ENCODE data around the gene ZSWIM3. TPM values are rescaled to one million over a fixed set of nuclear protein-coding genes. Genes with fewer than 3 reads are reported as not detected.

ZSWIM3 gene
- total and polyA plus RNA-seq, 2 of the 8 experiments (the other 6 are each of a cell fraction or from before 2014, with no cell fraction given) = 5.5 to 6.9 TPM

GRCh38 chr20:45905505-45906079 is 48.2 kb downstream of the ZSWIM3 start:
- CTCF ChIA-PET (ENCODE audit: partially characterized antibody) = interaction anchor here (0.8 to 2.6 kb wide), 7 partner anchors 14 to 84 kb away, joined by 3 to 15 read pairs (median 3); partner anchors contain the start of genes CTSA and NEURL2
- no peak overlapping the region for H3K4me2 ChIP-seq (ENCODE audit: insufficient read depth in 1 of 2, low read depth in 2 of 2, low read length in 2 of 2)
- H3K9ac ChIP-seq (replicated peaks in 1 of 4; ENCODE audit: extremely low read depth in 1 of 4, low read depth in 3 of 4, low read length in 3 of 4) = no peak overlapping the region

More at GRCh38 chr20:45905505-45906079, 48.2 kb downstream of the ZSWIM3 start:
- Histone ChIP-seq H3K23me2 (ENCODE audit: low read depth, low read length) (peaks cover 1% of the 10 kb centered on the region; the same call in 1 of the 2 replicates), H3K79me1 (ENCODE audit: low read depth, low read length) (no peaks in the 10 kb centered on the region; the same call in 1 of the 2 replicates), H3K18ac (ENCODE audit: extremely low read depth, low read length) (no peak overlapping the region), H3K56ac (replicated peaks; ENCODE audit: insufficient read length, low read depth, low read length) (no peak overlapping the region), H4K5ac (ENCODE audit: insufficient read length, low read depth, low read length) (no peak overlapping the region), H4K8ac (ENCODE audit: extremely low read depth, insufficient read depth, low read length) (no peak overlapping the region), H3K36me3 (ENCODE audit: control insufficient read depth in 2 of 4, insufficient read depth in 4 of 4, low read length in 3 of 4) (peaks cover 13 to 61% (median 51%) of the 10 kb centered on the region in 4 experiments), H3K14ac (ENCODE audit: insufficient read length) (no peak overlapping the region), H2BK120ac (replicated peaks; ENCODE audit: low read depth, low read length) (no peak overlapping the region), H4K91ac (replicated peaks; ENCODE audit: insufficient read length, low read length) (no peak overlapping the region), H2AFZ (ENCODE audit: low read length) (no peak overlapping the region), H3K23ac (ENCODE audit: insufficient read length) (no peak overlapping the region), H2BK12ac (ENCODE audit: low read depth, low read length) (no peak overlapping the region), H3K4ac (replicated peaks; ENCODE audit: insufficient read length, low read depth, low read length) (no peak overlapping the region), H4K20me1 (replicated peaks in 1 of 2; ENCODE audit: control insufficient read depth in 1 of 2, insufficient read depth in 2 of 2, low read length in 2 of 2) (peaks cover 2 to 13% of the 10 kb centered on the region in 2 experiments), H3K4me3 (ENCODE audit: extremely low read depth in 1 of 4, insufficient read depth in 2 of 4, low read depth in 3 of 4, low read length in 4 of 4) (no peak overlapping the region), H3K4me1 (replicated peaks in 1 of 4; ENCODE audit: control insufficient read depth in 3 of 4, insufficient read depth in 4 of 4, low read length in 3 of 4) (no peaks in the 10 kb centered on the region; a peak in 1 of 7 replicates), H2BK5ac (ENCODE audit: low read depth, low read length) (no peak overlapping the region), H2BK20ac (ENCODE audit: low read length) (no peak overlapping the region), H2BK15ac (ENCODE audit: low read length) (no peak overlapping the region), H2AK5ac (ENCODE audit: low read depth, low read length) (no peak overlapping the region), H3K9me3 (ENCODE audit: insufficient read depth in 2 of 2, low read depth in 1 of 2, low read length in 1 of 2) (no peaks in the 10 kb centered on the region), H3K79me2 (ENCODE audit: control insufficient read depth in 1 of 2, insufficient read depth in 2 of 2, low read length in 2 of 2) (0 out of 4 replicates have a peak, but pooled peaks cover 0 to 3% of the 10 kb centered on the region in 2 experiments), H3K27ac (ENCODE audit: low read depth, low read length) (no peak overlapping the region), H3K27me3 (replicated peaks in 1 of 4; ENCODE audit: control insufficient read depth in 3 of 4, extremely low read depth in 1 of 4, insufficient read depth in 3 of 4, low read length in 3 of 4) (no peaks in the 10 kb centered on the region)
- DNase-seq (ENCODE audit: low read depth in 1 of 2, low spot score in 2 of 2) = no peak
- POLR2A ChIA-PET (ENCODE audit: partially characterized antibody) = interaction anchor here (0.6 to 9.2 kb wide), 21 partner anchors 10 to 559 kb away, joined by 3 to 172 read pairs (median 3); partner anchors contain the start of genes CTSA, NEURL2 and ZSWIM1
- WGBS, 2 experiments (ENCODE audit: extremely low coverage in 1 of 2, insufficient coverage in 1 of 2, insufficient read length in 1 of 2, insufficient replicate concordance in 2 of 2, low coverage in 1 of 2, low lambda C conversion rate in 2 of 2, missing lambda C conversion rate in 1 of 2) = 86% methylated on average over 8 of the region's 8 CpGs; no CpG with 5 or more reads in 1 of the 2 experiments
- no peak for TF ChIP-seq SP2 (IDR thresholded peaks at IDR 0.05; ENCODE audit: low read length)
- no peak for TF ChIP-seq BACH1 (IDR thresholded peaks at IDR 0.05; ENCODE audit: low read length)
- no peak for TF ChIP-seq SUZ12 (IDR thresholded peaks at IDR 0.05; ENCODE audit: low read length)
- no peak for TF ChIP-seq CHD1 (IDR thresholded peaks at IDR 0.05; ENCODE audit: low read depth, low read length)
- TF ChIP-seq NRF1 (IDR thresholded peaks at IDR 0.05; ENCODE audit: low read depth, low read length) = no peak
- no peak for TF ChIP-seq JUND (IDR thresholded peaks at IDR 0.05; ENCODE audit: low read length)
- FAIRE-seq = no peak
